SK-MEL-5 (cell line): ENCODE results near the gene IDH3B. TPM values are rescaled to one million over a fixed set of nuclear protein-coding genes. Genes with fewer than 3 reads are reported as not detected.

Experiments used
- DNase-seq: peaks from one replicate; pipeline ENCODE4 v3.0.0-alpha.2; 2016; ENCODE audit warnings: low read depth, low spot score
- in situ Hi-C: cut with HindIII; loops from 2 replicates; pipeline ENCODE4 v1.10.0; 2016; ENCODE audit warnings: low sequenced_read_pairs, high pct_unique_total_duplicates, low pct_unique_long_range_greater_than_20kb
- polyA plus RNA-seq, 2 experiments: library from polyadenylated mRNA; depleted of rRNA; stranded (reverse); fragments of >200 nt; gene quantifications; 2 replicates each; pipeline ENCODE4 v1.2.3, GENCODE V29; 2015
- total RNA-seq: library from RNA; depleted of rRNA; stranded (reverse); fragments of >200 nt; shearing (Covaris generic); gene quantifications from 2 replicates; pipeline ENCODE4 v1.2.3, GENCODE V29; 2014; rRNA removed

The IDH3B gene
- 224 and 240 TPM in 2 replicates for total RNA-seq
- 179 and 185 TPM in 2 replicates for polyA plus RNA-seq (2015; cell fraction: cytosol; rRNA removed)
- 491 and 536 TPM in 2 replicates for polyA plus RNA-seq (2015; cell fraction: nucleus; rRNA removed)

- in situ Hi-C loops = no loop called here
- DNase-seq = peak; percentile 96
Measured at GRCh38 chr20:2663887-2664719, at the start of gene IDH3B. IDH3B (minus strand) TSS chr20:2664216; CDS start chr20:2664188, 28 bp downstream.

- DNase-seq = peak; percentile 67
- in situ Hi-C loops = no loop called here
Measured at GRCh38 chr20:2713285-2713684, 49.3 kb upstream of the IDH3B start.

- DNase-seq = no peak
- in situ Hi-C loops = no loop called here
Measured at GRCh38 chr20:2709205-2709981, 45.4 kb upstream of the IDH3B start.

- in situ Hi-C loops = no loop called here
Measured at GRCh38 chr20:2708665-2709064, 44.6 kb upstream of the IDH3B start.

GRCh38 chr20:2708073-2708415, 44.0 kb upstream of the IDH3B start:
- DNase-seq = no peak

More at GRCh38 chr20:2708665-2709064, 44.6 kb upstream of the IDH3B start:
- DNase-seq = no peak

GRCh38 chr20:2707353-2708072, 43.5 kb upstream of the IDH3B start:
- no peak for DNase-seq
- in situ Hi-C loops = no loop called here

More at GRCh38 chr20:2708073-2708415, 44.0 kb upstream of the IDH3B start:
- in situ Hi-C loops = no loop called here

GRCh38 chr20:2706688-2707352, 42.8 kb upstream of the IDH3B start:
- no peak for DNase-seq
- in situ Hi-C loops = no loop called here

- no peak for DNase-seq
- in situ Hi-C loops = no loop called here
Measured at GRCh38 chr20:2705931-2706645, 42.1 kb upstream of the IDH3B start.

- in situ Hi-C loops = no loop called here
- DNase-seq = no peak
Measured at GRCh38 chr20:2703716-2704475, 39.9 kb upstream of the IDH3B start.

GRCh38 chr20:2701671-2702081, 37.7 kb upstream of the IDH3B start:
- DNase-seq = no peak
- in situ Hi-C loops = no loop called here

- in situ Hi-C loops = no loop called here
- no peak for DNase-seq
Measured at GRCh38 chr20:2700913-2701620, 37.1 kb upstream of the IDH3B start.

GRCh38 chr20:2699775-2700413, 35.9 kb upstream of the IDH3B start:
- in situ Hi-C loops = no loop called here
- DNase-seq = no peak

- DNase-seq = no peak
- in situ Hi-C loops = no loop called here
Measured at GRCh38 chr20:2698912-2699311, 34.9 kb upstream of the IDH3B start.

GRCh38 chr20:2698186-2698817, 34.3 kb upstream of the IDH3B start:
- in situ Hi-C loops = no loop called here
- DNase-seq = no peak

- in situ Hi-C loops = no loop called here
- no peak for DNase-seq
Measured at GRCh38 chr20:2697768-2698167, 33.8 kb upstream of the IDH3B start.
